Panc1 (cell line): ENCODE data around the gene NEK7. TPM values are rescaled to one million over a fixed set of nuclear protein-coding genes. Genes with fewer than 3 reads are reported as not detected.

Experiments
- ATAC-seq: fragments of 200-7000 bp; cut with Tn5 transposase; 2 replicates; pipeline ENCODE4 v1.9.1; 2020; ENCODE audit warnings: mild to moderate bottlenecking, moderate library complexity
- BruUV-seq: library from RNA; stranded (reverse); fragments of 400-500 nt; replicated peaks from 2 replicates; lab custom pipeline; 2021; lab: Mats Ljungman, UMichigan
- CTCF ChIA-PET: fragments of 300-600 bp; sonication (Branson Sonifier 250); formaldehyde crosslinking; loops from one replicate; lab custom pipeline; 2022; ENCODE audit warnings: antibody characterized with exemption; lab: Charles Lee
- POLR2A ChIA-PET: fragments of 300-600 bp; sonication (Branson Sonifier 250); formaldehyde crosslinking; loops from one replicate; lab custom pipeline; 2022; ENCODE audit warnings: antibody characterized with exemption; lab: Charles Lee
- DNase-seq: peaks from one replicate; pipeline ENCODE4 v3.0.0-alpha.2; 2010; ENCODE audit warnings: low read depth, low spot score
- H3K27ac ChIP-seq: 2 replicates; pipeline ENCODE4 v1.5.1; 2011; ENCODE audit warnings: mild to moderate bottlenecking, low read length, inconsistent platforms
- H3K27me3 ChIP-seq: fragments of 200-500 bp; sonication (Bioruptor generic); 2 replicates; pipeline ENCODE4 v1.6.0; 2014; ENCODE audit warnings: low read length, inconsistent platforms; ENCODE audit not compliant: control insufficient read depth, insufficient read depth
- H3K36me3 ChIP-seq: fragments of 200-500 bp; sonication (Bioruptor generic); 2 replicates; pipeline ENCODE4 v1.5.1; 2014; ENCODE audit warnings: inconsistent platforms, mild to moderate bottlenecking, low read length, moderate library complexity; ENCODE audit not compliant: control insufficient read depth, insufficient read depth
- H3K4me1 ChIP-seq: 2 replicates; pipeline ENCODE4 v1.5.1; 2011; ENCODE audit warnings: inconsistent platforms, mild to moderate bottlenecking, low read length, moderate library complexity; ENCODE audit not compliant: control insufficient read depth, insufficient read depth
- H3K4me3 ChIP-seq, 2 experiments: 2 replicates each; pipeline ENCODE4 v1.5.1; 2011 to 2012; ENCODE audit warnings: low read depth in 2 of 2, low read length in 2 of 2, mild to moderate bottlenecking in 2 of 2, inconsistent platforms in 1 of 2, moderate library complexity in 1 of 2
- H3K9me3 ChIP-seq: fragments of 200-500 bp; sonication (Bioruptor generic); 2 replicates; pipeline ENCODE4 v1.5.1; 2014; ENCODE audit warnings: low read depth, mild to moderate bottlenecking, inconsistent platforms, low read length, moderate library complexity; ENCODE audit not compliant: control insufficient read depth, insufficient read depth
- CTCF ChIP-seq: fragments of 450-650 bp; IDR thresholded peaks from 2 replicates; pipeline ENCODE4 v1.5.1; 2017; ENCODE audit warnings: mild to moderate bottlenecking
- POLR2AphosphoS5 ChIP-seq: IDR thresholded peaks from 2 replicates; pipeline ENCODE4 v1.6.1; 2012; ENCODE audit warnings: mild to moderate bottlenecking, low read depth, low read length, moderate library complexity
- REST ChIP-seq, 2 experiments: IDR thresholded peaks; 2 replicates each; pipeline ENCODE4 v1.6.1; 2011 to 2012; ENCODE audit warnings: low read depth in 2 of 2, control low read depth in 1 of 2, low read length in 1 of 2, mild to moderate bottlenecking in 1 of 2, moderate library complexity in 1 of 2; ENCODE audit not compliant: insufficient read depth in 1 of 2
- SIN3A ChIP-seq: IDR thresholded peaks from 2 replicates; pipeline ENCODE4 v1.6.1; 2012; ENCODE audit warnings: low read depth, mild to moderate bottlenecking, low read length, moderate library complexity, borderline replicate concordance; ENCODE audit not compliant: insufficient read depth
- TCF7L2 ChIP-seq: IDR thresholded peaks from 2 replicates; pipeline ENCODE4 v1.6.1; 2011; ENCODE audit warnings: mild to moderate bottlenecking, low read depth, low read length, inconsistent platforms
- in situ Hi-C: cut with HindIII; loops from 2 replicates; pipeline ENCODE4 v1.10.0; 2016; ENCODE audit warnings: low sequenced_read_pairs, low pct_unique_long_range_greater_than_20kb
- intact Hi-C: fragments of 100-400 bp; cut with micrococcal nuclease; formaldehyde crosslinking; loops from one replicate; pipeline ENCODE4 v1.10.0; 2022; ENCODE audit not compliant: unreplicated experiment
- total RNA-seq: library from RNA; stranded (reverse); gene quantifications from one replicate; pipeline ENCODE4 v1.2.1, GENCODE V29; 2021; ENCODE audit not compliant: unreplicated experiment

NEK7 gene
- total RNA-seq, 1 experiment from 2014 or later = 53.0 TPM

- no peaks in the 10 kb centered on the region for H3K27me3 ChIP-seq
- H3K4me3 ChIP-seq = no peak overlapping the region
- DNase-seq = no peak
- H3K9me3 ChIP-seq = no peaks in the 10 kb centered on the region
- in situ Hi-C loops = no loop called here
- POLR2A ChIA-PET = no interaction called here
- ATAC-seq = no peak
- H3K36me3 ChIP-seq = no peaks in the 10 kb centered on the region
- TF ChIP-seq CTCF (no peak), REST (IDR thresholded peaks at IDR 0.05; ENCODE audit: insufficient read depth in 1 of 2, low read depth in 2 of 2, low read length in 1 of 2) (no peak), POLR2AphosphoS5 (no peak), SIN3A (no peak), TCF7L2 (no peak)
- no TSS peak for BruUV-seq
- H3K27ac ChIP-seq = no peak overlapping the region
- intact Hi-C loops = no loop called here
- no peaks in the 10 kb centered on the region for H3K4me1 ChIP-seq
- CTCF ChIA-PET = no interaction called here
These were observed 84.8 kb downstream of the NEK7 start for GRCh38 chr1:198241553-198241952.

GRCh38 chr1:198244772-198245171, 88.0 kb downstream of the NEK7 start:
- no peak for DNase-seq
- Histone ChIP-seq H3K9me3 (no peaks in the 10 kb centered on the region), H3K4me1 (no peaks in the 10 kb centered on the region), H3K36me3 (no peaks in the 10 kb centered on the region), H3K27ac (no peak overlapping the region), H3K27me3 (no peaks in the 10 kb centered on the region), H3K4me3 (no peak overlapping the region)
- TF ChIP-seq REST (IDR thresholded peaks at IDR 0.05; ENCODE audit: insufficient read depth in 1 of 2, low read depth in 2 of 2, low read length in 1 of 2) = no peak
- no peak for TF ChIP-seq TCF7L2
- TF ChIP-seq SIN3A = no peak
- no TSS peak for BruUV-seq
- no peak for ATAC-seq
- in situ Hi-C loops (no loop called here), intact Hi-C loops (no loop called here)
- ChIA-PET CTCF (no interaction called here), POLR2A (no interaction called here)
